Endodermal cell (in vitro differentiated cells): ENCODE data around the gene KLHL17. TPM values are rescaled to one million over a fixed set of nuclear protein-coding genes. Genes with fewer than 3 reads are reported as not detected.
A peak's percentile ranks its signal among the peaks of the same experiment; 100 is the strongest.

Source experiments
- DNase-seq: peaks from one replicate; pipeline ENCODE4 v3.0.0-alpha.2; 2017
- H3K27ac ChIP-seq: 2 replicates; pipeline ENCODE4 v1.5.1; 2013; ENCODE audit warnings: mild to moderate bottlenecking, low read depth, low read length, moderate library complexity
- H3K27me3 ChIP-seq: 2 replicates; pipeline ENCODE4 v1.6.1; 2013; ENCODE audit warnings: mild to moderate bottlenecking, low read length, moderate library complexity; ENCODE audit not compliant: insufficient read depth, control insufficient read depth, poor library complexity, severe bottlenecking
- H3K36me3 ChIP-seq: 2 replicates; pipeline ENCODE4 v1.7.0; 2013; ENCODE audit warnings: mild to moderate bottlenecking, low read length, moderate library complexity; ENCODE audit not compliant: control insufficient read depth, insufficient read depth
- H3K4me1 ChIP-seq: one replicate; pipeline ENCODE4 v1.7.0; 2013; ENCODE audit warnings: low read length; ENCODE audit not compliant: control insufficient read depth, insufficient read depth
- H3K4me3 ChIP-seq: 2 replicates; pipeline ENCODE4 v1.5.1; 2013; ENCODE audit warnings: mild to moderate bottlenecking, low read length, moderate library complexity
- H3K9ac ChIP-seq: 2 replicates; pipeline ENCODE4 v1.6.1; 2013; ENCODE audit warnings: mild to moderate bottlenecking, low read length, moderate library complexity; ENCODE audit not compliant: poor library complexity, severe bottlenecking; ENCODE audit errors: extremely low read depth
- H3K9me3 ChIP-seq: 2 replicates; pipeline ENCODE4 v1.6.1; 2013; ENCODE audit warnings: mild to moderate bottlenecking, low read length, moderate library complexity; ENCODE audit not compliant: control insufficient read depth
- H3K27ac Mint-ChIP-seq: 2 replicates; pipeline ENCODE4 v1.8.0; 2020; ENCODE audit warnings: mixed read lengths
- H3K27me3 Mint-ChIP-seq: 2 replicates; pipeline ENCODE4 v1.8.0; 2021; ENCODE audit warnings: mild to moderate bottlenecking, mixed read lengths; ENCODE audit not compliant: insufficient read depth
- H3K36me3 Mint-ChIP-seq: 2 replicates; pipeline ENCODE4 v1.8.0; 2020; ENCODE audit warnings: low read depth, mixed read lengths
- H3K4me1 Mint-ChIP-seq: 2 replicates; pipeline ENCODE4 v1.8.0; 2020; ENCODE audit warnings: mixed read lengths
- H3K4me3 Mint-ChIP-seq: 2 replicates; pipeline ENCODE4 v1.8.0; 2020; ENCODE audit warnings: mild to moderate bottlenecking, moderate library complexity, mixed read lengths
- H3K9me3 Mint-ChIP-seq: 2 replicates; pipeline ENCODE4 v1.8.0; 2020; ENCODE audit warnings: mild to moderate bottlenecking, mixed read lengths
- CTCF ChIP-seq: fragments of 200-600 bp; sonication (generic); conservative IDR thresholded peaks from 2 replicates; pipeline ENCODE4 v1.5.0; 2021; ENCODE audit warnings: antibody characterized with exemption, mild to moderate bottlenecking
- WGBS, 2 experiments: methylation state at CpG; one replicate each; pipeline versions ENCODE4 v1.1.5 to v1.1.7; 2013; ENCODE audit warnings: missing lambda C conversion rate in 2 of 2, mixed read lengths in 1 of 2; ENCODE audit not compliant: insufficient coverage in 1 of 2, insufficient read length in 1 of 2; 5-methylcytosine and 5-hydroxymethylcytosine counted together
- total RNA-seq, 2 donors: library from RNA; stranded (reverse); fragmentation: NEBNext Ultra II Directional in 1 of 2; extraction: Animal tissue kit (Norgen Biotek cat#: 25700) in 1 of 2; gene quantifications; 2 replicates in 1 of 2; 3 replicates in 1 of 2; pipeline ENCODE4 v1.2.1, GENCODE V29; 2021

KLHL17 gene
- total RNA-seq, 2 donors from 2014 or later = 49.2 to 58.2 TPM

- H3K4me1 Mint-ChIP-seq = peaks cover 31% of the 10 kb centered on the region
- H3K36me3 ChIP-seq = no peaks in the 10 kb centered on the region
- peaks cover 42% of the 10 kb centered on the region for H3K27me3 Mint-ChIP-seq
- no peak for TF ChIP-seq CTCF
- H3K4me3 ChIP-seq = no peak overlapping the region
- H3K36me3 Mint-ChIP-seq = peaks cover 5% of the 10 kb centered on the region
- peaks cover 27% of the 10 kb centered on the region for H3K4me1 ChIP-seq
- no peaks in the 10 kb centered on the region for H3K9me3 ChIP-seq
- H3K9me3 Mint-ChIP-seq = no peaks in the 10 kb centered on the region
- peak; percentile 88 for DNase-seq
- H3K27ac ChIP-seq = no peak overlapping the region
- H3K27me3 ChIP-seq = peaks cover 27% of the 10 kb centered on the region
- 0 to 14% methylated on average over 5 to 30 of the region's 30 CpGs for WGBS, 2 experiments
- H3K9ac ChIP-seq = no peak overlapping the region
- peak overlapping the region; percentile 36 for H3K4me3 Mint-ChIP-seq
- peak overlapping the region; percentile 78 for H3K27ac Mint-ChIP-seq
These were observed 24.6 kb upstream of the KLHL17 start for GRCh38 chr1:935751-936231.

- no peaks in the 10 kb centered on the region for H3K36me3 ChIP-seq
- no peak for DNase-seq
- H3K4me1 ChIP-seq = peaks cover 29% of the 10 kb centered on the region
- Mint-ChIP-seq H3K9me3 (no peaks in the 10 kb centered on the region), H3K36me3 (peaks cover under 1% of the 10 kb centered on the region), H3K4me1 (peaks cover 24% of the 10 kb centered on the region), H3K27me3 (peaks cover 40% of the 10 kb centered on the region), H3K4me3 (no peak overlapping the region), H3K27ac (no peak overlapping the region)
- TF ChIP-seq CTCF = no peak
- H3K9me3 ChIP-seq = no peaks in the 10 kb centered on the region
- no peak overlapping the region for H3K27ac ChIP-seq
- peaks cover 33% of the 10 kb centered on the region for H3K27me3 ChIP-seq
- 82 to 86% methylated on average over 20 to 45 of the region's 45 CpGs for WGBS, 2 experiments
- no peak overlapping the region for H3K4me3 ChIP-seq
- no peak overlapping the region for H3K9ac ChIP-seq
These were observed 23.8 kb upstream of the KLHL17 start for GRCh38 chr1:936348-937264.

- peaks cover 33% of the 10 kb centered on the region for H3K27me3 ChIP-seq
- Mint-ChIP-seq H3K4me3 (no peak overlapping the region), H3K9me3 (no peaks in the 10 kb centered on the region), H3K4me1 (peaks cover 23% of the 10 kb centered on the region), H3K36me3 (no peaks in the 10 kb centered on the region), H3K27me3 (peaks cover 39% of the 10 kb centered on the region), H3K27ac (no peak overlapping the region)
- H3K27ac ChIP-seq = no peak overlapping the region
- TF ChIP-seq CTCF = no peak
- H3K9me3 ChIP-seq = no peaks in the 10 kb centered on the region
- H3K9ac ChIP-seq = no peak overlapping the region
- WGBS, 2 experiments = 90% methylated on average over 12 to 16 of the region's 16 CpGs
- H3K4me1 ChIP-seq = peaks cover 29% of the 10 kb centered on the region
- no peak for DNase-seq
- no peak overlapping the region for H3K4me3 ChIP-seq
- no peaks in the 10 kb centered on the region for H3K36me3 ChIP-seq
These were observed 22.9 kb upstream of the KLHL17 start for GRCh38 chr1:937521-937920.
